HPDE6-E6E7 (cell line): Measurements from ENCODE around the gene SRRD.
"Not testable (repeated sequence)": the region's sequence is repeated elsewhere in the genome, so short reads cannot be mapped to it uniquely, and the experiment has no call there.

ENCODE experiments used
- DNase-seq: peaks from one replicate; pipeline ENCODE4 v3.0.0; 2011; ENCODE audit warnings: missing footprints; ENCODE audit errors: extremely low spot score

The SRRD gene

GRCh38 chr22:26522592-26522991, 38.9 kb downstream of the SRRD start:
- no peak for DNase-seq

GRCh38 chr22:26524870-26525269, 41.2 kb downstream of the SRRD start:
- DNase-seq: no peak

GRCh38 chr22:26525946-26526564, 42.4 kb downstream of the SRRD start:
- DNase-seq: no peak

- DNase-seq: no peak
Observed at GRCh38 chr22:26527167-26527566, 43.5 kb downstream of the SRRD start.

- no peak for DNase-seq
Observed at GRCh38 chr22:26527574-26528465, 44.1 kb downstream of the SRRD start.

- DNase-seq: not testable (repeated sequence)
Observed at GRCh38 chr22:26528518-26528917, 44.8 kb downstream of the SRRD start.

- no peak for DNase-seq
Observed at GRCh38 chr22:26529345-26529744, 45.7 kb downstream of the SRRD start.

GRCh38 chr22:26534171-26534855, 50.6 kb downstream of the SRRD start:
- no peak for DNase-seq

- no peak for DNase-seq
Observed at GRCh38 chr22:26534874-26535602, 51.4 kb downstream of the SRRD start.

- DNase-seq: no peak
Observed at GRCh38 chr22:26535603-26535908, 51.9 kb downstream of the SRRD start.

GRCh38 chr22:26536056-26536761, 52.5 kb downstream of the SRRD start:
- DNase-seq: no peak

- no peak for DNase-seq
Observed at GRCh38 chr22:26536762-26537134, 53.1 kb downstream of the SRRD start.

- no peak for DNase-seq
Observed at GRCh38 chr22:26540119-26540518, 56.4 kb downstream of the SRRD start.

- DNase-seq: no peak
Observed at GRCh38 chr22:26541167-26541819, 57.6 kb downstream of the SRRD start.

GRCh38 chr22:26542831-26543230, 59.2 kb downstream of the SRRD start:
- DNase-seq: no peak
